Naive thymus-derived CD4-positive, alpha-beta T cell (primary cell): ENCODE measurements around the gene HOXA6. TPM values are rescaled to one million over a fixed set of nuclear protein-coding genes. Genes with fewer than 3 reads are reported as not detected.
A peak's percentile ranks its signal among the peaks of the same experiment; 100 is the strongest.

Experiments used
- ATAC-seq: fragments of 150-1000 bp; cut with Tn5 transposase; 2 replicates; pipeline ENCODE4 v1.10.0; 2021; ENCODE audit warnings: mild to moderate bottlenecking, moderate library complexity
- CTCF ChIA-PET: fragments of 350-600 bp; sonication (Branson Sonifier 250); formaldehyde crosslinking; loops from one replicate; lab custom pipeline; 2021; ENCODE audit warnings: antibody characterized with exemption; lab: Charles Lee
- POLR2A ChIA-PET: fragments of 350-600 bp; sonication (Branson Sonifier 250); formaldehyde crosslinking; loops from one replicate; lab custom pipeline; 2021; ENCODE audit warnings: antibody characterized with exemption, inconsistent platforms; lab: Charles Lee
- DNase-seq, 9 donors: peaks; one replicate each; pipeline versions ENCODE4 v3.0.0 to v3.0.0-alpha.2; 2020 to 2022; ENCODE audit warnings: mixed read lengths in 1 of 9
- H3K27ac ChIP-seq: one replicate; pipeline ENCODE4 v1.7.0; 2013; ENCODE audit warnings: mild to moderate bottlenecking, low read depth, low read length, moderate library complexity
- H3K27me3 ChIP-seq, 2 donors: one replicate each; pipeline ENCODE4 v1.7.0; 2013; ENCODE audit warnings: low read length in 2 of 2, mild to moderate bottlenecking in 2 of 2, moderate library complexity in 2 of 2; ENCODE audit not compliant: control insufficient read depth in 2 of 2, insufficient read depth in 2 of 2
- H3K36me3 ChIP-seq, 3 experiments: 1 replicate in 2 of 3; 2 replicates in 1 of 3; pipeline ENCODE4 v1.7.0; 2013; ENCODE audit warnings: low read length in 3 of 3, mild to moderate bottlenecking in 3 of 3, moderate library complexity in 1 of 3; ENCODE audit not compliant: insufficient read depth in 3 of 3, control insufficient read depth in 2 of 3
- H3K4me1 ChIP-seq, 2 donors: one replicate each; pipeline ENCODE4 v1.7.0; 2013; ENCODE audit warnings: low read length in 2 of 2, mild to moderate bottlenecking in 2 of 2, moderate library complexity in 1 of 2; ENCODE audit not compliant: control insufficient read depth in 2 of 2, insufficient read depth in 2 of 2
- H3K4me3 ChIP-seq: 2 replicates; pipeline ENCODE4 v1.7.0; 2013; ENCODE audit warnings: mild to moderate bottlenecking, low read length
- H3K9me3 ChIP-seq, 3 experiments: 1 replicate in 2 of 3; 2 replicates in 1 of 3; pipeline ENCODE4 v1.7.0; 2013; ENCODE audit warnings: low read length in 3 of 3; ENCODE audit not compliant: control insufficient read depth in 2 of 3
- H3K27ac Mint-ChIP-seq, 9 donors: one replicate each; pipeline ENCODE4 v1.8.0; 2020 to 2022; ENCODE audit warnings: mixed read lengths in 9 of 9, mild to moderate bottlenecking in 8 of 9, moderate library complexity in 5 of 9, inconsistent platforms in 2 of 9
- H3K27me3 Mint-ChIP-seq, 5 donors: one replicate each; pipeline ENCODE4 v1.8.0; 2021 to 2022; ENCODE audit warnings: mixed read lengths in 5 of 5, mild to moderate bottlenecking in 1 of 5
- H3K36me3 Mint-ChIP-seq, 5 donors: one replicate each; pipeline ENCODE4 v1.8.0; 2020 to 2022; ENCODE audit warnings: mixed read lengths in 5 of 5, mild to moderate bottlenecking in 3 of 5, inconsistent platforms in 1 of 5
- H3K4me1 Mint-ChIP-seq, 7 donors: one replicate each; pipeline ENCODE4 v1.8.0; 2020 to 2022; ENCODE audit warnings: mixed read lengths in 7 of 7, mild to moderate bottlenecking in 3 of 7, inconsistent platforms in 1 of 7
- H3K4me3 Mint-ChIP-seq, 10 donors: one replicate each; pipeline ENCODE4 v1.8.0; 2020 to 2022; ENCODE audit warnings: mild to moderate bottlenecking in 10 of 10, mixed read lengths in 10 of 10, moderate library complexity in 6 of 10, inconsistent platforms in 2 of 10
- H3K9me3 Mint-ChIP-seq, 11 donors: one replicate each; pipeline ENCODE4 v1.8.0; 2020 to 2022; ENCODE audit warnings: mixed read lengths in 11 of 11, mild to moderate bottlenecking in 4 of 11, inconsistent platforms in 1 of 11, moderate library complexity in 1 of 11
- intact Hi-C, 2 donors: fragments of 100-400 bp; cut with micrococcal nuclease; formaldehyde crosslinking; loops; one replicate each; pipeline ENCODE4 v1.15.1; 2023
- polyA plus RNA-seq, 2 donors: library from polyadenylated mRNA; unstranded; fragments of 300-500 nt; fragmentation: Illumina TruSeq; gene quantifications; one replicate each; pipeline ENCODE4 v1.2.3, GENCODE V29; 2021
- total RNA-seq, 6 experiments: library from RNA in 5 of 6; stranded (reverse) in 5 of 6; gene quantifications; 1 replicate in 5 of 6; 2 replicates in 1 of 6; pipeline ENCODE4 v1.2.3 and lab custom pipeline; 2021 to 2026

Gene HOXA6
- total and polyA plus RNA-seq, 7 experiments from 2014 or later = 0.32 to 0.49 TPM; not detected in 5

GRCh38 chr7:27141923-27142579 is 5.5 kb downstream of the HOXA6 start:
- H3K36me3 ChIP-seq = no peaks in the 10 kb centered on the region
- Mint-ChIP-seq H3K9me3 (peaks cover 0 to 3% (median 0%) of the 10 kb centered on the region in 11 donors), H3K27me3 (peaks cover 27 to 61% (median 56%) of the 10 kb centered on the region in 5 donors), H3K27ac (peak overlapping the region in 1 of 9 donors; percentile 12), H3K4me3 (peak overlapping the region in 1 of 10 donors; percentile 79), H3K36me3 (peaks cover 0 to 3% (median 0%) of the 10 kb centered on the region in 5 donors), H3K4me1 (peaks cover 0 to 6% (median 0%) of the 10 kb centered on the region in 7 donors)
- no peaks in the 10 kb centered on the region for H3K9me3 ChIP-seq
- no peak overlapping the region for H3K4me3 ChIP-seq
- no peak for DNase-seq
- no peak for ATAC-seq
- peaks cover 0 to 9% of the 10 kb centered on the region in 2 donors for H3K27me3 ChIP-seq
- ChIA-PET CTCF (no interaction called here), POLR2A (no interaction called here)
- intact Hi-C loops = no loop called here
- H3K27ac ChIP-seq = no peak overlapping the region
- H3K4me1 ChIP-seq = no peaks in the 10 kb centered on the region

GRCh38 chr7:27141137-27141922 is 6.2 kb downstream of the HOXA6 start:
- no peak overlapping the region for H3K27ac ChIP-seq
- Mint-ChIP-seq H3K4me1 (peaks cover 0 to 5% (median 0%) of the 10 kb centered on the region in 7 donors), H3K4me3 (no peak overlapping the region), H3K36me3 (peaks cover 0 to 3% (median 0%) of the 10 kb centered on the region in 5 donors), H3K27me3 (peaks cover 27 to 58% (median 56%) of the 10 kb centered on the region in 5 donors), H3K27ac (peak overlapping the region in 1 of 9 donors; percentile 12), H3K9me3 (peaks cover 0 to 3% (median 0%) of the 10 kb centered on the region in 11 donors)
- no peaks in the 10 kb centered on the region for H3K4me1 ChIP-seq
- ATAC-seq = no peak
- ChIA-PET POLR2A (no interaction called here), CTCF (no interaction called here)
- H3K27me3 ChIP-seq = peaks cover 0 to 2% of the 10 kb centered on the region in 2 donors
- no peak overlapping the region for H3K4me3 ChIP-seq
- DNase-seq = no peak
- no peaks in the 10 kb centered on the region for H3K36me3 ChIP-seq
- intact Hi-C loops = no loop called here
- no peaks in the 10 kb centered on the region for H3K9me3 ChIP-seq

GRCh38 chr7:27140126-27140857 is 7.3 kb downstream of the HOXA6 start:
- intact Hi-C loops = no loop called here
- DNase-seq = no peak
- POLR2A ChIA-PET = no interaction called here
- Mint-ChIP-seq H3K4me3 (no peak overlapping the region), H3K27me3 (peaks cover 32 to 61% (median 56%) of the 10 kb centered on the region in 5 donors), H3K27ac (no peak overlapping the region), H3K36me3 (peaks cover 0 to 3% (median 0%) of the 10 kb centered on the region in 5 donors), H3K4me1 (peaks cover 0 to 7% (median 2%) of the 10 kb centered on the region in 7 donors), H3K9me3 (peaks cover 0 to 3% (median 0%) of the 10 kb centered on the region in 11 donors)
- H3K36me3 ChIP-seq = no peaks in the 10 kb centered on the region
- peaks cover 0 to 3% of the 10 kb centered on the region in 2 donors for H3K27me3 ChIP-seq
- CTCF ChIA-PET = interaction anchor here (0.6 kb wide), 2 partner anchors 173 to 1078 kb away, joined by 3 to 4 read pairs; no protein-coding TSS in a partner anchor
- H3K27ac ChIP-seq = no peak overlapping the region
- H3K4me3 ChIP-seq = no peak overlapping the region
- no peaks in the 10 kb centered on the region for H3K4me1 ChIP-seq
- no peak for ATAC-seq
- no peaks in the 10 kb centered on the region for H3K9me3 ChIP-seq

GRCh38 chr7:27139334-27140125 is 8.0 kb downstream of the HOXA6 start:
- Mint-ChIP-seq H3K4me3 (no peak overlapping the region), H3K27me3 (peaks cover 40 to 64% (median 59%) of the 10 kb centered on the region in 5 donors), H3K4me1 (peaks cover 0 to 11% (median 5%) of the 10 kb centered on the region in 7 donors), H3K27ac (no peak overlapping the region), H3K9me3 (peaks cover 0 to 2% (median 0%) of the 10 kb centered on the region in 11 donors), H3K36me3 (peaks cover 0 to 3% (median 0%) of the 10 kb centered on the region in 5 donors)
- DNase-seq = no peak
- H3K27me3 ChIP-seq = peaks cover 0 to 4% of the 10 kb centered on the region in 2 donors
- H3K4me1 ChIP-seq = no peaks in the 10 kb centered on the region
- POLR2A ChIA-PET = no interaction called here
- intact Hi-C loops = no loop called here
- no peak overlapping the region for H3K27ac ChIP-seq
- H3K9me3 ChIP-seq = no peaks in the 10 kb centered on the region
- CTCF ChIA-PET = no interaction called here
- H3K4me3 ChIP-seq = no peak overlapping the region
- no peaks in the 10 kb centered on the region for H3K36me3 ChIP-seq
- no peak for ATAC-seq

GRCh38 chr7:27138985-27139333 is 8.6 kb downstream of the HOXA6 start:
- Mint-ChIP-seq H3K4me3 (no peak overlapping the region), H3K4me1 (peaks cover 0 to 15% (median 5%) of the 10 kb centered on the region in 7 donors), H3K36me3 (peaks cover 0 to 3% (median 0%) of the 10 kb centered on the region in 5 donors), H3K27ac (no peak overlapping the region), H3K9me3 (peaks cover 0 to 2% (median 0%) of the 10 kb centered on the region in 11 donors), H3K27me3 (peaks cover 46 to 66% (median 64%) of the 10 kb centered on the region in 5 donors)
- CTCF ChIA-PET = no interaction called here
- Histone ChIP-seq H3K4me1 (no peaks in the 10 kb centered on the region), H3K36me3 (no peaks in the 10 kb centered on the region), H3K9me3 (no peaks in the 10 kb centered on the region), H3K27me3 (peaks cover 0 to 6% of the 10 kb centered on the region in 2 donors), H3K27ac (no peak overlapping the region), H3K4me3 (no peak overlapping the region)
- no peak for ATAC-seq
- DNase-seq = no peak
- POLR2A ChIA-PET = no interaction called here
- intact Hi-C loops = no loop called here

- peaks cover 0 to 2% (median 0%) of the 10 kb centered on the region in 11 donors for H3K9me3 Mint-ChIP-seq
- H3K36me3 ChIP-seq = no peaks in the 10 kb centered on the region
- H3K4me1 ChIP-seq = no peaks in the 10 kb centered on the region
- ChIA-PET POLR2A (no interaction called here), CTCF (no interaction called here)
- peaks cover 0 to 18% (median 5%) of the 10 kb centered on the region in 7 donors for H3K4me1 Mint-ChIP-seq
- H3K36me3 Mint-ChIP-seq = peaks cover 0 to 3% (median 0%) of the 10 kb centered on the region in 5 donors
- no peak overlapping the region for H3K4me3 Mint-ChIP-seq
- intact Hi-C loops = no loop called here
- peaks cover 50 to 69% (median 67%) of the 10 kb centered on the region in 5 donors for H3K27me3 Mint-ChIP-seq
- no peak overlapping the region for H3K27ac ChIP-seq
- DNase-seq (no peak), ATAC-seq (no peak)
- H3K27me3 ChIP-seq = peaks cover 0 to 6% of the 10 kb centered on the region in 2 donors
- H3K9me3 ChIP-seq = no peaks in the 10 kb centered on the region
- H3K27ac Mint-ChIP-seq = no peak overlapping the region
- H3K4me3 ChIP-seq = no peak overlapping the region
These were observed 9.1 kb downstream of the HOXA6 start for GRCh38 chr7:27138472-27138871.
